Hepatic stellate cell (primary cell): ENCODE results near the gene MPND.
A peak's percentile ranks its signal among the peaks of the same experiment; 100 is the strongest.

Source experiments
- DNase-seq: peaks from one replicate; pipeline ENCODE4 v3.0.0; 2011; ENCODE audit warnings: low spot score

Gene MPND

DNA sequence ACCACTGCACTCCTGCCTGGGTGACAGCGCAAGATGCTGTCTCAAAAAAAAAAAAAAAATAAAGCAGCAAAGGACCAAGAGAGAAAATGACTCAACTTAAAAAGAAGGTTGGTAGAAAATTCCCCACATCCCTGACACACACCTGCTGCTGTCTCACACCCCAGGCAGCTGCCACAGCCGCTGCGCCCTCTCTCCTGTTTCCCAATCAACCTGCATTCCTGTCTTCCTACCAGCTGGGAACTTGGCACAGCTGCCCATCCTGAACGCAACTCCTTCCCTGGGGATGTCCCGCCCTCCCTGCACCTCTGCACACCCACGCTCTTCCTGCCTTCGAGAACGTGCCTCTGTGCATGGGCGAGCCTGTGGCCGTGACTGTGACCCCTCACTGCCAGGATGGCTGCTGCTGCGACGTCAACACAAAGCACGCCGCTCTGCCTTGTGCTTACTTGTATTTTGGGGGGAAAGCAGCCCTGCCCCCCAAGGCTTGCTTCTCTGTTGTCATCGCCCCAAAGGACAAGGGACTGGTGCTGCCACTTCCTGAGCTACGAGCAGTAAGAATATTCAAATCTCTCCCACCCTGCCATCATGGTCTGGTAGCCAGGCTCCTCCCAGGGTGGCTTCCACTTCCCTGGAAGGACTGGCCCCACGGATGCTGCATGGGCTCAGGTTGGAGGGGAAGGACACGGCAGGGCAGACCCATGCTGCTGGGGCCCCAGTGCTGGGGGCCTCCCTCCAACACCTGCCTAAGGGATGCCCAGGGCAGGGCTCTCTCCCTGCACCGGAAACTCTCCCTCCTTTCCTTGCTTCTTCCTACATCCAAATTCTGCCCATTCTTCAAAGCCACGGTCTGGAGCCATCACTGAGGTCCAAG is 36.3 kb downstream of the MPND start:
- DNase-seq, result no peak

DNA sequence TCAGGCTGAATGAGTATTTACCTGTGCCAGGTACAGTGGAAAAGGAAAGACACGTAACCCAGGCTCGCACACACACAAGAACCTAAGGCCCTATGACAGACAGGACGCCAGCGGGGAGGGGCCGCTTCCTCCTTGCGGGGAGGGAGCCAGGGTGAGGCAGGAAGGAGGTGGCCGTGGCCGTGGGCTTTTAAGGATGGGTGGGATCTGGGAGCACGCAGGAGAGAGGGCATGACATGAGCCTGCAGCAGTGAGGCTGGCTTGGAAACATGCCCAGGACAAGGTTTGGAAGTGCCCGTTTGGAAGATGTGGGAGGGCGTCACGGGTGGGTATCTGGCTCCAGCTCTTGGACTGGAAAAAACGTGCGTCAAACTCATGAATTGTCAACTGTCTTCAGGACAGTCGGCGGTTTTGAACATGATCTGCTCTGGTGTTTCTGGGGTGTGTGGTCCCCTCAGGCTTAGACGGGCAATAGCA is 36.9 kb downstream of the MPND start:
- no peak for DNase-seq

DNA sequence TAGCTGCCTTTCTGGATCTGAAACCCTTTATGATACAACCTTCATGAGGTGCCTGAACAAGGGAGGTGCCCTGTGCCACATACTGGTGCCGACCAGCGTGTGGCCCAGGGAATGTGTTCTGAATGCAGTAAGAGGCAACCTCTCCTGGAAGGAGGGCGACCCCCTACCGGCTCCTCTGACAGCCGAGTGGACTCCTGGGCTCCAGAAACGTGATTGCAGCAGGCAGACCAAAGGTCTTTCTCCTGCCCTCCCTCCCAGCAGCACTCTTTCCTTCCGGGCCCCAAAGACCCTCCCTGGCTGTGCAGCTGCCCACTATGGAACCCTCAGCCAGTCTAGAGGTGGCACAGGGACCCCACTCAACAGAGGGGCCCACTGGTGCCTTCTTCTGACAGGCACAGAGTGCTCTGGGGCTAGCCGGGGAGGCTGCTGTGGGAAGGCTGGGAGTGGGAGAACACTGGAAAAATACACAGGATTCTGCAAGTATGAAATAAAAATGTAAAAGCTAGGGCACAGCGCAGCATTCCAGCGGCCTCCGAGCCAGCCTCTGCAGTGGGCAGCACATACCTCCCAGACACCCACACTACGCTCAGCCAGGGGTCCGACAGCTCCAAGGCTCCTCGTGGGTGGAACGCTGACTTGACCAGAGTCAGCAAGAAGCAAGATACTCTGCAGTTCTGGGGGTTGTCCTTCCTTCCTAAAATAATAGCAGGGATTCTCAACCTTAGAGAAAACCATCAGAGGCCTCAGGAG is 42.1 kb downstream of the MPND start:
- DNase-seq, result no peak

DNA sequence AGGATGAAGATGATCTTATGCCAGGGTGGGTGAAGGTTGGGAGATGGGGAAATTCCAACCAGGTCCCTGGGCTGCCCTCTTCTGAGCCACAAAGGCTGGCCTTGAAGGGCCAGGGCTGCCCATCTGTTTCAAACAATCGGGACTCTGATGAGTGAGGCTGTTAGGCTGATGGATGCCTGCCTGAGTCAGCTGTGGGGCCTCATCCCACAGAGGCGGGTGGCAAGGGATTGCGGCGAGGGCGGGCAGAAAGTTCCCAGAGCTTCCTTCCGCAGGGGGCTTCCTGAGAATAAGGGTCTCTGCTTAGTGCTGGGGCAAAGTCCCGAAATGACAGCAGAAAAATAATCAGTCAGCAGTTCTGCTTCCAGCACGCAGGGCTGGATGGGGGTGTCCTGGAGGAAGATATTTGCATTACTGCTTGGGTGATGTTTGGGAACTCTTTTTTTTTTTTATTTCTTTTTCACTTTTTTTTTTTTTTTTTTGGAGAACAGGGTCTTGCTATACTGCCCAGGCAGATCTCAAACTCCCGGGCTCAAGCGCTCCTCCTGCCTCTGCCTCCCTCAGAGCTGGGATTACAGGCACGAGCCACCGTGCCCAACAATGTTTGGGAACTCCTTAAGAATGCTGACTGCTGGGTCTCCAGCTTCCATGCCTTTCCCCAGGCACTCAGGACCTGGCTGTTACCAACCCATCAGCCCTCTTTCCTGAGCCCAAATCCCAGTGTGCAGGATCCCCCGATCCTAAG is 42.9 kb downstream of the MPND start:
- DNase-seq, result no peak

DNA sequence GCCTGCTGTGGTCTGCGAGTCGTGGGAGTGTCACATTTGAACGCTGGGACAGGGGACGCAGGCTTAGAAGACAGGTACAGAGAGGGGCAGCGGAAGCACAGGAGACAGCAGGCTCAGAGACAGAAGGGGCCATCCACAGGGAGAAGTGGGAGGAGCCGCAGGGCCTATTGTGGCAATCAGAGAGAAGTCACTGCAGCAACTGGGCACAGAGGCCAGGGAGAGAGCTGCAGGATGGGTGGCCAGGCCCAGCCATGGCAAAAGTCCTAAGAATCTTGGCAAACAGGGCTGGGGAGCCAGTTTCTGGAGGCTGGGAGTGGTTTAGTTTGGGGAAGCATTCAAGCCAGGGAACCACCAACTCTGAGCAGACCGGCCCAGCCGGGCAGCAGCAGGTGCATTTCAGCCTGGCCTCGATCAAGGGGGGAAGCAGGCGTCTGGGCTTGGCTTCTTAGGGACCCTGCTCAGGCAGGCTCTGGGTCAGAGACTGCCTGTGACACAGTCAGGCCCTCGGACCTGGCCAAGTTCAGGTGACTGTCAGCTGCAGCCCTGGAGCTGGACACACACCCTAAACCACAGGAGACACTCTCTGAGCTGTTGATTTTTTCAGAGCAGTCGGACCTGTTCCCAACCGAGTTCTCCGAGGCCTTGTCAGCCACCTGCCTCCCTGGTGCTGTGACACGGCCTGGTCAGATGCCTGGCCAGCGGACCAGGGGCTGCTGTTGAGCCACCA is 45.1 kb downstream of the MPND start:
- no peak for DNase-seq

DNA sequence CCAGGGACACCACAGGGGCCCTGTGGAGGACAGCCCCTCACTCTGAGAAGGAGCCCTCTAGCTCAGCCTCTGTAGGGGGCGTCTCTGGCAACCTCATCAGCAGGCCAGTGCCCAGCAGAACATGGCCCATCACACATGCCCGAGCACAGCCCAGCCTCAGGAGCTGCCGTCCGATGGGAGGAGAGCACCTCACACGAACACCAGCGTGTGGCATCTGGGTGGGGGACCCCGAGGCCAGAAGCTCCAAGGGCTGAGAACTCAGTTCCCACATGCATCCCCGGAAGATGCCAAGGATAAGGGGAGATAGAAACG is 45.7 kb downstream of the MPND start:
- no peak for DNase-seq

DNA sequence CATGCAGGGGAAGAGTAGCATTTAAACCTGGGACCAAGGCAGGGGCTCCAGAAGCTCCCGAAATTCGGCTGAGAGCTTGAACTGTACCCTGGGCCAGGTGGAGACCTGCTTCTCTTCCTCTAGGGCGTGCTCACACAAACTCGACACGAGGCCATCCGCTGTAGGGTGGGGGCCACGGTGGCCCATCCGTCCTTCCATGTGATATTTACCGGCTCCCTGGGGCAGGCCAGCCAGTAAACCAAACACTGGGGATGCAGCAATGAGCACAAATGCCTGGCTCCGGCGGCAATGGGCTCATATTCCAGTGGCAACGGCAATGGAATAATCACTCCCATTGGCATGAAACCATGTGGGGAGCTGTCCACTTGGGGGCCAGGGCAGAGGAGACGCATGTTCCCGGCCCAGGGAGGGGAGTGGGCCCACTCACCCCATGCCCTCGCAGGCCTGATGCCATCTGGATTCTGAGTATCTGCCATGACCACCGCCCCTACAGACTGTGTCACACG is 46.2 kb downstream of the MPND start:
- DNase-seq, result no peak

DNA sequence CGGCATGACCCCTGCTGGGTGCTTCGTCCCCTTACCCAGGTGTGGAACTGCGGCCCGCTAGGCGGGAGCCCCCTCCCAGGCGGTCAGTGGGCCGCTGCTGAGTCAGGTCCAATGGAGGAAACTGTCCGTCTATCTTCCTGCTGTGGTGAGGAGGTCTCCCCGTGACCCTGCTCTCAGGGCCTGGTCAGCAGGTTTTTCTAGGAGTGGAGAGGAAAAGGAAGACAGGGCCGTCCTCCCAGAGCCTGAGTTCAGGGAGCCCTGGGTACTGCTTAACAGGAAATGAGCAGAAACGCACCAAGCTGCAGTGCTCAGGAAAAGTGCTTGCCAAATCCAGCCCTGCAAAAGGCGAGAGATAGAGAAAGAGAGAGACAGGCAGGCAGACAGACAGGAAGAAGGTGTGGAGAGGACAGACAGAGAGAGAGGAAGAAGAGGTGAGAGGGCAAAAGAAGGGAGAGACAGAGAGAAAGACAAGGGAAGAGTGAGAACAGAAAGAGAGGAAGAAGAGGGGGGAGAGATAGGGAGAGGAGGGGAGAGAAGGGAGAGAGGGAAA is 46.7 kb downstream of the MPND start:
- DNase-seq, result peak; percentile 46

DNA sequence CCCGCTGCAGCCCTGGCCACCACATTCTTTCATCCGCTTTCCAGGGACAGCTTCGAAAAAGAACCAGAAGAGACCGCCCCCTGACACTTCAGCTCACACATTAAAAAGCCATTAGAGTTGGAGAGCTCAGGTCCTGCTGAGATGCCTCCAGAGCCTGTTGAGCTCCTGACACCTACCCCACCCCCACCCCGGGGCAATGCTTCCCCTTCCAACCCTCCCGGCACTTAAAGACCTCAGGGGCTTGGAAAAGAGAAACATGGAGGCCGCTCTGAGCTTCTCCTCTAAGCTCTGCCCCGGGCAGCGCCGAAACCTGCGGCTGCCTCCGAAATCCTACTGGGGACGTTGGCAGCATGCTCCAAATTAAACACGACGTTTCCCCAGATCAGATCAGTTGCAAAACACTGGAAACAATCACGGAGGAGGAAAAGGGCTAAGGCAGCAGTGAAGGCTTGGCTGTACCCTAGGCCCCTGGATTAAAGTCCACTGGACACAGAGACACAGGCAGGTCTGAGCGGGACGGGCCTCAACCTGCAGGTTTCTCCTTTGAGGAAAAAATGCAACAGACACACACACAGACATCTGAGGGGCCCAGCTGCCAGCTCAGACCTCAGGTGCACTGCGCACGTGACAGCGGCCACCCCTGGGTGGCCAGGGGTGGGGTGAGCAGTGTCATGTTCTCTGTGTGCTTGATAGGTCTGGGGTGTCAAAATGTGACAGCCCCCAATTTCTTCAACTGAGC is 47.4 kb downstream of the MPND start:
- no peak for DNase-seq

DNA sequence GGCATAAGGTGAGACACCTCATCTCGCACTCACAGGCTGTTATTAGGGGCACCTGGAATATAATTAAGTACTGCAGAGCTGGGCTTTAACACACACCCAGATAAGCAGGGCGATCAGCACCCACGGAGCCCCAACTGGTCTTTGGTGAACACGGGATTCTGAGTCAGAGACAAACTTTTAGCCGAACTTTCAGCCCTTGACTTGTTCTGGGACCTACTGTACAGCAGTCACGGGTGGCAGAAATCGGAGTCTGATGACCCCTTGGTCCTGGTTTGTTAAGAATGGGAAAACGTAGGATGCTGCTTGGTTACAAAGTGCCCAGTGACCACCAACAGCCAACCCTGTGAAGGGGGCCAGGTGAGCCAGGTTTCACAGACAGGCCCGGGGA is 47.9 kb downstream of the MPND start:
- no peak for DNase-seq

DNA sequence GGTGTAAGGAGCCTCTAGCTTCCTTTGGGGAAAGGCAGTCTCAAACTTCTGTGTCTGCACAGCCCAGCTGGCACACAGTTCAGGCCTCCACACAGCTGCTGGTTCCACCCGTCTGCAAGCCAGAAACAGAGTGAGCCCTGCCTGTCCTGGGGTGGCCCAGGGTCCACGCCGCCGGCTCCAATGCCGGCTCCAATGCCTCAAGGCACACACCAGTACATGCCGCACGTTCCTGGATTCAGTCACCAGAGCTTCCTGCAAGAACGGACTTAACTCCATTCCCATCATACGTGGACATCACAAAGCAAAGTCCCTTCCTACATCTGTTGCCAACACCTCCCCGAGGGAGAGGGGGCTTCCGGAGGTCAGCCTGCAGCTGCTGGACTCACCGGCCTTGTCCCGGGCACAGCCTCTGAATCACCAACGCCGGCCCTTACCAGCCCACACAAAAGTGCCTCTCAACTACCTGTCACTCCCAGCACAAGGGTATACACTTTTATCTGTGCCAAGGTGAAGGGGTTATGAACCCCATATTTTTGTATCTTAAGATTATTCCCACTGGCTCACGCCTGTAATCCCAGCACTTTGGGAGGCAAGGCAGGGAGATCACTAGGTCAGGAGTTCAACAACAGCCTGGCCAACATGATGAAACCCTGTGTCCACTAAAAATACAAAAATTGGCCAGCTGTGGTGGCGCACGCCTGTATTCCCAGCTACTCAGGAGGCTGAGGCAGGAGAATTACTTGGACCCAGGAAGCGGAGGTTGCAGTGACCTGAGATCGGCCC is 48.5 kb downstream of the MPND start:
- DNase-seq, result peak; percentile 58

DNA sequence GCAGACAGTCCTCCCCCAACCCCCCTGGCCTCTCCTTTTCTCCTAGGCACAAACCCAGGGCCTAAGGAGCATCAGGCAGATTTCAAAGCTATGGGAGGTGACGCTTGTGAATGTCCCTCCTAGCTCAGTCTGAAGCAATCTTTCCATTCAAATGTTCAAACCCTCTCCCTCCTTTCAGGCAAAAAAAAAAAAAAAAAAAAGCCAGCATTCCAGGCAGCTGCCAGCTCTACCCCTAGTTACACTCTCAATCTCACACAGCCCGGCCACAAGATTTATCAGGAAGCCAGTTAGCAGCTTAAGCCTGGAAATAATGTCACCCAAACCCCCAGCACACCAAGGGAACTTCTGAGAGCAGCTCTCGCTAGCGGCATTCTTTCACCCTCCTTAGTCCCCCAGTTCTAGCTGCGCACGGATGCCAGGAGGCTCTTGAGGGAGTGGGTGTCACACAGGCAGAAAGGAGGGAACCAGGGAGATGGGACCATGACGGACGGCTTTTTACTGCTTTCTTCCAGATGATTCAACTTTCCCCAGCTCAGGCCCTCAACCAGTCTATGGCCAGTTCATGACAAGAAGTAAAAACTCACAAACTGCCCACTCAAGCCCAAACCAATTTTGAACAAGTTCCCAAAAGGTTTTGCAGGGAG is 50.7 kb downstream of the MPND start:
- DNase-seq, result no peak

DNA sequence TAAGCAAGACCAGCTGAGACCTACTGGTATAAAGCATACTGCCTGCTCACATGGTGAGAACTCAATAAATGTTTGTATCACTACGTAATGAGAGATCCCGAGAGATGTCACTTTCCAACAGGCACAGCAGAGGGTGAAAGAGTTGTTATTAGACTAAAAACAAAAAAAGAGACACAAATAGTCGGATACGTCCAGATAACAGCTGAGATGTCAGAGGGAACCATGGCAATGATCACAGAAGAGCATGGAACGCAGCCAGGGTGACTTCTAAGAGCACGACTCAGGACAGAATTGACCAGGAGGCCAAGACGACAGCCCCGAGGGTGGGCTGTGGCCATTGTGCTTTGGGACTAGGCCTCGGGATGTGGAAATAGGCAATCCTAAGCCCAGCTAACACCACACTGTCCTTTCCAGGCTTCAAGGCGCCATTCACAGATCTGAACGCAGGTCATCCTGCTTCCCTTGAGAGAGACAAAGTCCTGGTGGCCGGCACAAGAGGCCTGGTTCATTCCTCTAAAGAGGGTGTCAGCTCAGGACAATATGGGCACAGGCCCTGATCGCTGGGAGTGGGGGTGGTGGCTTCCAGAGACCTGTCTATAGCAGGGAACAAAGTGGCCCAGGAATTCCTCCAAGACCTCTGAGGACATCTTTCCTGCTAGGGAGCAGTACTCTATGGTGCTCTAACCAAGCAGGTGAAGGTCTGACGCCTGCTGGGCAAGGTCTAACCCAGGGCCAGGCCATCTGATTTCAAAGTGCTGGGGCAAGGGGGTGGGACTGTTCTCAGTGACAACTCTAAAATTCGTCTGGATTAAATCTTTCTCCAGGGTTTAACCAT is 53.8 kb downstream of the MPND start:
- no peak for DNase-seq

DNA sequence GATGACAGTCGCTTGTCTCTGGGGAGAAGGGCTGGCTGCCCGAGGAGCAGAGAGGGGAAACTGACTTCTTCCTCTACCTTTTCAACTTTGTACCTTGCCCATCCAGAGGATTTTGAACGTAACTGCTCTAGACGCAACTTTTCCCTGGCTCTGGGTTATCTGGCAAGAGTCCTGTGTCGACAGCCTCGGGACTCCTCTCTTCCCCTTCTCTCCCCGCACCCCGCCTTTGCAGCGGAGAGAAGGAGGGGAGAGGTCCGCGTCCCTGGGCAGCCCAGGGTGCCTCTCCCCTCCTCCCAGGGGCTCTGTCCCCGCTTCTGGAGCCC is 56.4 kb downstream of the MPND start:
- DNase-seq, result no peak

DNA sequence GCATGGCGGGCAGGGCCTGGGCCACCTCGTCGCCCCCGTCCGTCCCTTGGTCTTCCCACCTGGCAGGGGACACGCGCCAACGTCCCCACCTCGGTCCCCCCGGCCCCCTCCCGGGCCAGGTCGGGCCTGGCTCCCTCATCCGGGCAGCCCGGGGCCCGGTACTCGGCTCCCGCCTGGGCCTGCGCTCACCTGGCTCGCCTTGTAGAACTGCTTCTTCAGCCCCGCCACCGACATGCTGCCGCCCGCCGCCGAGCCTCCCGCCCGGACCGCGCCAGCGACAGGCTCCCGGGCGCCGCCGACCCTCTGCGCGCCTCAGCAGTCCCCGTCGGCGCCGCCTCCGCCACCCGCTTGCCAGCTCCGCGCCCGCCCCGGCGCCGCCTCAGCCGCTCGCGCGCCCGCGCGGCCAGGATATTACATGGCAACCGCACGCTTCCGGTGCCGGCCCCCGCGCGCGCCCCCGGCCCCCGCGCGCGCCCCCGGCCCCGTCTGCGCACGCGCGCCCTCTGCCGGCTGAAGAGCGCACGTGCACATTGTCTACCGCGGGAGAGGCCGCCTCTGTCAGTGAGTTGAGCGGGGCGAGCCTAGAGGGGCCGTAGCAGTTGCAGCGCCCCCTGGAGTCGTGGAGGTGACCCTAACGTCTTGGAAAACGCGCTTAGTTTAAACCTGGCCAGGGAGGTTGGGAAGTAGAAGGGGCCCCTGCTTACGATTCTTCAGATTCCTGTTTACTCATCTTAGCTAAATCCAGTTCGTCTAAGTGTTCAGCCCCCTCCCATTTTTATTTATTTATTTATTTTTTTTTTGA is 57.0 kb downstream of the MPND start, which contains the start of gene SH3GL1:
Gene SH3GL1 (minus strand): TSS at position 413 of the 802 bp plus-strand sequence. CDS start 179 bp downstream, at position 234.
- peak; percentile 88 for DNase-seq

DNA sequence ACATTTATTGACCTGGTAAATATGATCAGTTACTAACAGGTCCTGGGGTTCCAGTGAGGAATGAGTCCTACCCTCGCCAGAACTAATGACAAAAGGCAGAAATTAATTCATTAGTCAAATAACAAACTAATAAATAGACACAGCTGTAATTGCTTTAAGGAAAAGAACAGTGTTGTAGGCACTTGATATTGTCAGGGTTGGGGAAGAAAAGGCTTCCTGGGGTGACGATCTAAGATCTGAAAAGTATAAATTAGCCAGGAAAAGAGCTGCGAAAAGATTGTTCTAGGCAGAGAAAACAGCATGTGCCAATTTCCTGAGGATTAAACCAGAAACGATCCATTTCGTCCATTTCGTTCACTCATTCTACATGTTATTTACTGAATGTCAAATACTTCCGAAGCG is 58.4 kb downstream of the MPND start:
- DNase-seq, result no peak

DNA sequence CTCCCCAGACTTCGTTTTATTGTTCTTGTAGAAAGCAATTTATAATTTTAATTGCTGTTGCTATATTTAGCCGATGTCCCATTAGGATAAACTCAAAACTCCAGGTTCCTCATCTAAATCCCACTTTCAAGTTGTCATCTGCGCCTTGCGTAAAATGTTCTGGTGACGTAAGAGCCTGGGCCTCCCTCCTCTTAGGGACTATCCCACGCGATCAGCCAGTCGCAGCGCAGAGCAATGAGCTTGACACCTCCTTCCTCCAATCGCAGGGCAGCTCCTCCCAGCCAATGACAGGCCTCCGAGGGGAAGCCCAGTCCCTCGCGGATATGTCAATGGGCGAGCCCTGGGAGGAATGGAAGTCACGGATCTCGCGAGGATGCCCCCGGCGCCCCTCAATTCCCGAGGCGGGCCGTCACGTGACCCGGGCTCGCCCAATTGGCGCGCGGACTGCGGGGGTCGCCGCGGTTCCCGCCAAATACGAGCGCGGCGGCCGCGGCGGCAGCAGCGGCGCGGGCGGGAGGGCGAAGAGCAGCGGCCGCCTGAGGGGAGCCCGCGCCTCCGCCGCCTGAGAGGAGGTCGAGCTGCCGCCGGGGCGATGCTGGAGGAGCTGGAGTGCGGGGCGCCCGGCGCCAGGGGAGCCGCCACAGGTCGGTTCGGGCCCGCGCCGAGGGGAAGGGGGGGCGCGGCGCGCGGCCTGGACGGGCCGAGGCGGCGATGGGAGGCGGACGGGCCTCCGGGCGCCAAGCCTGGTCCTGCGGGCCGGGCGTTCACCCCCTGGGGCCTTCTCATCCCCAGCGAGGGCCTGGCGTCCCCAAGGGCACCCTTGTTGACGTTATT is 59.0 kb downstream of the MPND start, which contains the start of gene CHAF1A:
Gene CHAF1A (plus strand): TSS at position 470 of the 834 bp plus-strand sequence. CDS start 123 bp downstream, at position 593.
- DNase-seq, result peak; percentile 100
